ENCODE results near the gene MYL9.

The MYL9 gene

GRCh38 chr20:36546111-36546736, 4.9 kb downstream of the MYL9 start:
- Histone ChIP-seq H3K27me3 (ENCODE audit: insufficient read depth, low read length, poor library complexity, severe bottlenecking) (no peaks in the 10 kb centered on the region), H3K9me2 (replicated peaks; ENCODE audit: low read depth, low read length) (no peaks in the 10 kb centered on the region), H3K4me3 (ENCODE audit: low read length, poor library complexity, severe bottlenecking) (no peak overlapping the region), H2AFZ (ENCODE audit: low read length) (no peak overlapping the region), H3K4me1 (ENCODE audit: insufficient read depth, low read length, poor library complexity, severe bottlenecking) (no peaks in the 10 kb centered on the region), H3K79me2 (ENCODE audit: insufficient read depth, low read length) (no peaks in the 10 kb centered on the region), H3K36me3 (ENCODE audit: insufficient read depth, low read length) (no peaks in the 10 kb centered on the region), H3K9ac (ENCODE audit: low read depth, low read length, poor library complexity, severe bottlenecking) (no peak overlapping the region), H3K9me3 (ENCODE audit: insufficient read depth, low read depth, low read length) (no peaks in the 10 kb centered on the region), H3F3A (ENCODE audit: low read depth) (no peaks in the 10 kb centered on the region), H3K4me2 (ENCODE audit: low read depth, low read length, poor library complexity, severe bottlenecking) (no peak overlapping the region), H4K20me1 (ENCODE audit: insufficient read depth, low read length, poor library complexity, severe bottlenecking) (no peaks in the 10 kb centered on the region)
- TF ChIP-seq, protein P1, sequence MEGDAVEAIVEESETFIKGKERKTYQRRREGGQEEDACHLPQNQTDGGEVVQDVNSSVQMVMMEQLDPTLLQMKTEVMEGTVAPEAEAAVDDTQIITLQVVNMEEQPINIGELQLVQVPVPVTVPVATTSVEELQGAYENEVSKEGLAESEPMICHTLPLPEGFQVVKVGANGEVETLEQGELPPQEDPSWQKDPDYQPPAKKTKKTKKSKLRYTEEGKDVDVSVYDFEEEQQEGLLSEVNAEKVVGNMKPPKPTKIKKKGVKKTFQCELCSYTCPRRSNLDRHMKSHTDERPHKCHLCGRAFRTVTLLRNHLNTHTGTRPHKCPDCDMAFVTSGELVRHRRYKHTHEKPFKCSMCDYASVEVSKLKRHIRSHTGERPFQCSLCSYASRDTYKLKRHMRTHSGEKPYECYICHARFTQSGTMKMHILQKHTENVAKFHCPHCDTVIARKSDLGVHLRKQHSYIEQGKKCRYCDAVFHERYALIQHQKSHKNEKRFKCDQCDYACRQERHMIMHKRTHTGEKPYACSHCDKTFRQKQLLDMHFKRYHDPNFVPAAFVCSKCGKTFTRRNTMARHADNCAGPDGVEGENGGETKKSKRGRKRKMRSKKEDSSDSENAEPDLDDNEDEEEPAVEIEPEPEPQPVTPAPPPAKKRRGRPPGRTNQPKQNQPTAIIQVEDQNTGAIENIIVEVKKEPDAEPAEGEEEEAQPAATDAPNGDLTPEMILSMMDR (conservative IDR thresholded peaks at IDR 0.05; ENCODE audit: low read length) = no peak
- TF ChIP-seq EZH2phosphoT487 (IDR thresholded peaks at IDR 0.05; ENCODE audit: borderline replicate concordance) = no peak

- Histone ChIP-seq H3K9ac (ENCODE audit: low read depth, low read length, poor library complexity, severe bottlenecking) (no peak overlapping the region), H3K9me3 (ENCODE audit: insufficient read depth, low read depth, low read length) (no peaks in the 10 kb centered on the region), H2AFZ (ENCODE audit: low read length) (no peak overlapping the region), H3K4me2 (ENCODE audit: low read depth, low read length, poor library complexity, severe bottlenecking) (no peak overlapping the region), H4K20me1 (ENCODE audit: insufficient read depth, low read length, poor library complexity, severe bottlenecking) (no peaks in the 10 kb centered on the region), H3K27me3 (ENCODE audit: insufficient read depth, low read length, poor library complexity, severe bottlenecking) (no peaks in the 10 kb centered on the region), H3K4me3 (ENCODE audit: low read length, poor library complexity, severe bottlenecking) (no peak overlapping the region), H3K36me3 (ENCODE audit: insufficient read depth, low read length) (no peaks in the 10 kb centered on the region), H3K4me1 (ENCODE audit: insufficient read depth, low read length, poor library complexity, severe bottlenecking) (no peaks in the 10 kb centered on the region), H3F3A (ENCODE audit: low read depth) (no peaks in the 10 kb centered on the region), H3K9me2 (replicated peaks; ENCODE audit: low read depth, low read length) (no peaks in the 10 kb centered on the region), H3K79me2 (ENCODE audit: insufficient read depth, low read length) (no peaks in the 10 kb centered on the region)
- TF ChIP-seq EZH2phosphoT487 (IDR thresholded peaks at IDR 0.05; ENCODE audit: borderline replicate concordance) = no peak
- TF ChIP-seq, protein P1 (conservative IDR thresholded peaks at IDR 0.05; ENCODE audit: low read length) = no peak
Measured at GRCh38 chr20:36547186-36548005, 6.1 kb downstream of the MYL9 start.

- no peaks in the 10 kb centered on the region for H3K27me3 ChIP-seq (ENCODE audit: insufficient read depth, low read length, poor library complexity, severe bottlenecking)
- no peak overlapping the region for H3K9ac ChIP-seq (ENCODE audit: low read depth, low read length, poor library complexity, severe bottlenecking)
- H3F3A ChIP-seq (ENCODE audit: low read depth) = no peaks in the 10 kb centered on the region
- H3K79me2 ChIP-seq (ENCODE audit: insufficient read depth, low read length) = no peaks in the 10 kb centered on the region
- no peak overlapping the region for H2AFZ ChIP-seq (ENCODE audit: low read length)
- H3K4me1 ChIP-seq (ENCODE audit: insufficient read depth, low read length, poor library complexity, severe bottlenecking) = no peaks in the 10 kb centered on the region
- H3K9me3 ChIP-seq (ENCODE audit: insufficient read depth, low read depth, low read length) = no peaks in the 10 kb centered on the region
- no peaks in the 10 kb centered on the region for H3K36me3 ChIP-seq (ENCODE audit: insufficient read depth, low read length)
- no peak overlapping the region for H3K4me3 ChIP-seq (ENCODE audit: low read length, poor library complexity, severe bottlenecking)
- no peak overlapping the region for H3K4me2 ChIP-seq (ENCODE audit: low read depth, low read length, poor library complexity, severe bottlenecking)
- TF ChIP-seq, protein P1 (conservative IDR thresholded peaks at IDR 0.05; ENCODE audit: low read length) = peak; percentile 39
- no peak for TF ChIP-seq EZH2phosphoT487 (IDR thresholded peaks at IDR 0.05; ENCODE audit: borderline replicate concordance)
- H4K20me1 ChIP-seq (ENCODE audit: insufficient read depth, low read length, poor library complexity, severe bottlenecking) = no peaks in the 10 kb centered on the region
- H3K9me2 ChIP-seq (replicated peaks; ENCODE audit: low read depth, low read length) = no peaks in the 10 kb centered on the region
Measured at GRCh38 chr20:36548006-36548315, 6.6 kb downstream of the MYL9 start.

Measured in Loucy (cell line).